Activated CD4-positive, alpha-beta T cell treated with anti-CD3 and anti-CD28 coated beads, Interleukin-2, Interleukin-4, amounts not matched to agents 100 ng/mL and 50 ng/mL, durations not matched to agents 16 hours and 8 hours (primary cell): ENCODE data around the gene ZNF358.

Experiments
- DNase-seq: peaks from one replicate; pipeline ENCODE4 v3.0.0-alpha.2; 2020; ENCODE audit warnings: low spot score

The ZNF358 gene

DNA sequence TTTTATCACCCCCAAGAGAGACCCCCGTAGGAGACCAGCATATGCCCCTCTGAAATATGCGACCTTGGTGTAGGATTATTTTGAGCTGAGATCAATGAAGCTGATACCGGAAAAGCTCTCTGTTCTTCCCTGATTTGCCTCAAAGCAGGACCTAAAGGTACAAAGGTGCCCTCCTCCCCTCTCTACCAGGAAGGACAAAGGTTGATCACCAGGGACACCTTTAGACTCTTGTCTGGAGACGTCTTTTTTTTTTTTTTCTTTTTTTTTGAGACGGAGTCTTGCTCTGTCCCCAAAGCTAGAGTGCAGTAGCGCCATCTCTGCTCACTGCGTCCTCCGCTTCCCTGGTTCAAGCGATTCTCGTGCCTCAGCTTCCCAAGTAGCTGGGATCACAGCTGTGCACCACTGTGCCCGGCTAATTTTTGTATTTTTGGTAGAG is 26.3 kb upstream of the ZNF358 start:
- no peak for DNase-seq

DNA sequence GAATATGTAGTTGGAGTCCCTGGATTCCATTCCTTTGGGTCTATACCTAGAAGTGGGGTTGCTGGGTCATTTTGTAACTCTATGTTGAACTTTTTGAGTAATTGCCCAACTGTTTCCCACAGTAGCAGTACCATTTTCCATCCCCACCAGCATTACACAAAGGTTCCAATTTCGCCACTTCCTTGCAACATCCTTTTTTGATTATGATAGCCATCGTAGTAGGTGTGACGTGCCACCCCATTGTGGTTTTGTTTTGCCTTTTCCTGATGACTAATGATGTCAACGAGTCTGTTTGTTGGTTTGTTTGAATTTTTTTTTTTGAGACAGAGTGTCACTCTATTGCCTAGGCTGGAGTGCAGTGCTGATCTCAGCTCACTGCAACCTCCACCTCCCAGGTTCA is 23.8 kb upstream of the ZNF358 start:
- DNase-seq: peak; percentile 87

DNA sequence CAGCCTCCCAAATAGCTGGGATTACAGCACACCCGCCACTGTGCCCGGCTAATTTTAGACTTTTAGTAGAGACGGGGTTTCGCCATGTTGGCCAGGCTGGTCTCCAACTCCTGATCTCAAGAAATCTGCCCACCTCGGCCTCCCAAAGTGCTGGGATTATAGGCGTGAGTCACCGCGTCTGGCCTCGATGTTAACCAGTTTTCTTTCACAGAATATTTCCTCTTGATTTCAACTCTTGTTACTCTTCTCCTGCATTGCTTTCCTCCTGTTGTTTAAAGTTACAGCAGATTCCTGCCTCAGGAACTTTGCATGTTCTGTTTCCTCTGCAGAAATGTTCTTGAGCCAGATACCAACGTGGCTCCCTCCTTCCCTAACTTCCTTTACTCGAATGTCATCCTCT is 23.3 kb upstream of the ZNF358 start:
- no peak for DNase-seq

DNA sequence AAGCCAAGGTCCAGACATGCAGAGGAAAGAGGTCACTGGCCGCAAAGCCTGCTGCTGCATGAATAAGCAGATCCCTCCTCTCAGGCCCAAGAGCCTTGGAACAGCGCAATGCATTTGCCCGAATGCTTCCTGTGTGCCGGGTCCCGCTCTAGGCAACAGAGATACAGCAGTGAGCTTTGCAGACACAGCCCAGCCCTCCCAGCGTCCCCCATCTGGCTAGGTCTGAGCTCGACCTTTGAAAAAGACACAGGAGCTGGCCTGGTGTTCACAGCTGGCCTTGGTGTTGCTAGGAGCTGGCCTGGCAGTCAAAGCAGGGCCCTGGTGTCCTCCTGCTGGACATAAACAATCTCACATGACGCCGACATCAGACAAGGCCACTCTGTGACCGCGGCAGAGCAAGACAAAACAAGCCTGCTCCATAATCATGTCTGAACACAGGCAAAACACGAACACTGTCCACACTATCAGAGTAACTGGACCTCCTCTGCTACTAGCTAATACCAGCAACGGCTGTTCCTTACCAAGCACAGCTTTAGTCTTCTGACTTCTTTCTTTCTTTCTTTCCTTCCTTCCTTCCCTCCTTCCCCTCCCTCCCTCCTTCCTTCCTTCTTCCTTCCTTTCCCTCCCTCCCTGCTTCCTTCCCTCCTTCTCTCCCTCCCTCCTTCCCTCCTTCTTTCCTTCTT is 21.3 kb upstream of the ZNF358 start:
- DNase-seq: no peak

DNA sequence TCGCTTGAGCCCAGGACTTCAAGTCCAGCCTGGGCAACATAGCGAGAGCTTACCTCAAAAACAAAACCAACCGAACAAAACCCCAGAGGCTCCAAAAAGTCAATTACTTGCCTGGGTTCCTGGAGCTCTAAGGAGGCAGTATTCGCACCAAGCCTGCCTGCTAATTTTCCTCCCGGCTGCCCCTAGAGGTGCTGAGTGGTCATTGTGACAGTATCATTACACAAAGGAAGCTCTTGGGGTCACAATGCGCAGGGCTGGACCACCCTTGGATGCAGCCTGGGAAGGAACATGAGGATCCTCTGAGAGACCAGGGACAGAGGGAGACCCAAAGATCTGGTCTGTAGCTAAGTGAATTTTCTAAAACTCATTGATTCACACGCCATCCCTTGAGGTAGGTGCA is 18.6 kb upstream of the ZNF358 start:
- no peak for DNase-seq

DNA sequence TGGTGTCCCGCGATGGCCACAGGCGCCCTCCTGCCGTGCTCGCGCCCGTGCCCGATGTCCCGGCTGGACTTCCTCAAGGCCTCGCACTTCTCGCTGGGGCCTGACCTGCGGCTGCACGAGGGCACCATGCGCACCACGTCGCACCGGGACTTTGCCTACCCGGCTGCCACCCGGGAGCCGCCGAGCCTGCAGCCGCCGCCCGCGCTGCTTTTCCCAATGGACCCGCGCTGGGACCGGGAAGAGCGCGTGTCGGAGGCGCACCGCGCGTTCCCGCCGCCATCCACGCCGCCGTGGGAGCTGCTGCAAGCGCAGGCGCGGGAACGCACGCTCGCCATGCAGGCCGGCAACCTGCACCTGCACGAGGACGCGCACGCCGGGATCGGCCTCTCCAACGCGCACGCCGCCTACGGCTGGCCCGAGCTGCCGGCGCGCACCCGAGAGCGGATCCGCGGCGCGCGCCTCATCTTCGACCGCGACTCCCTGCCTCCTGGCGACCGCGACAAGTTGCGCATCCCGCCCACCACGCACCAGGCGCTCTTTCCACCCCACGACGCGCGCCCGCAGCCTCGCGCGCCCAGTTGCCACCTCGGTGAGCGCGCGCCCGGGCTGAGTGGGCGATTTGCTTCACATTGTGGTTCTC is 15.0 kb upstream of the ZNF358 start:
- DNase-seq: peak; percentile 62

DNA sequence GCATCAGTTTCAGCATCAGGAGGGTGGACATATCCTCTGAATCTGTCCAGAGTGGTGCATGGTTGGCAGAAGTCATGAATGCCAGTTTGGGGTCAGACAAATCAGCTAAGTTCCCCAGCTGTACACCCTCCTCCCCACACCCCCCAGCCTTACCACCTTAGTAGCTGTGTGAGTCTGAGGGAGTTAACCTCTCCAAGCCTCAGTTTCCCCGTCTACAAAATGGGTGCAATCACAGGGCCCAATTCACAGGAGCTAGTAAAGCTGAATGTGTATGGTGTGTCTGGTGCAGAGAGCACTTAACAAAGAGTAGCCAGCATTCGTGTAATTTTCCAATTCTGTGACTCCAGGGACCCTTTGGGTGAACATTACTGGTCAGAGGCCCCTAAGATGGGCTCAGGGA is 13.4 kb upstream of the ZNF358 start:
- DNase-seq: no peak

DNA sequence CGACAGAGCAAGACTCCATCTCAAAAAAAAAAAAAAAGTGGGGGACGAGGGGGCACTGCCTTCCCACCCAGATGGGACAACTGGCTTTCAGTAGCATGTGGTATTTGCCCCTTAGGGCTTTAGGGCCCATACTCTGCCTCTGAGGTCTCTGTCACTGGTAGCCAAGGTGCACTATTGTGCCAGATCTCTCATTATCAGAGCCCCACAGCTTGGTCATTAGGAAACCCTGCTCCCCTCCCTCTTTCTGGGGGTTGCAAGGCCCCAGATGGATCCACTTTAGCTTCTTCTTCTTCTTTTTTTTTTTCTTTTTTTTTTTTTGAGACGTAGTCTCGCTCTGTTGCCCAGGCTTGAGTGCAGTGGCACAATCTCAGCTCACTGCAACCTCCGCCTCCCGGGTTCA is 11.2 kb upstream of the ZNF358 start:
- DNase-seq: no peak

DNA sequence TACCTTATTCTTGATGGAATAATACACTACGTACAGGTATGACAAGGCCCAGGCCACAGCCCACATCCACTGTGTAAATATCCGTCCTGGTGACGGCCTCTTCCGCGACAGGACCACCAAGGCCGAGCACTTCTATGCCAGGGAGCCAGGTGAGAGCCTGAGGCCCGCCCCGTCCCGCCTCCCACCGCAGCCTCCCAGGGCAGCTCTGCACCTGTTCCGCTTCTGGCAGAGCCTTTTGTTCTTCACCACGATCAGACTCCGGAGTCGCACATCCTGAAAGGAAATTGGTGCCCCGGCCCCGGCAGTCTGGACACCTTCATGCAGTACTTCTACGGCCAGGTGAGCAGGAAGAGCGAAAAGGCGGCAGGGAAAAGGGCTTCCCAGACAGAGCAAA is 10.6 kb upstream of the ZNF358 start:
- no peak for DNase-seq

DNA sequence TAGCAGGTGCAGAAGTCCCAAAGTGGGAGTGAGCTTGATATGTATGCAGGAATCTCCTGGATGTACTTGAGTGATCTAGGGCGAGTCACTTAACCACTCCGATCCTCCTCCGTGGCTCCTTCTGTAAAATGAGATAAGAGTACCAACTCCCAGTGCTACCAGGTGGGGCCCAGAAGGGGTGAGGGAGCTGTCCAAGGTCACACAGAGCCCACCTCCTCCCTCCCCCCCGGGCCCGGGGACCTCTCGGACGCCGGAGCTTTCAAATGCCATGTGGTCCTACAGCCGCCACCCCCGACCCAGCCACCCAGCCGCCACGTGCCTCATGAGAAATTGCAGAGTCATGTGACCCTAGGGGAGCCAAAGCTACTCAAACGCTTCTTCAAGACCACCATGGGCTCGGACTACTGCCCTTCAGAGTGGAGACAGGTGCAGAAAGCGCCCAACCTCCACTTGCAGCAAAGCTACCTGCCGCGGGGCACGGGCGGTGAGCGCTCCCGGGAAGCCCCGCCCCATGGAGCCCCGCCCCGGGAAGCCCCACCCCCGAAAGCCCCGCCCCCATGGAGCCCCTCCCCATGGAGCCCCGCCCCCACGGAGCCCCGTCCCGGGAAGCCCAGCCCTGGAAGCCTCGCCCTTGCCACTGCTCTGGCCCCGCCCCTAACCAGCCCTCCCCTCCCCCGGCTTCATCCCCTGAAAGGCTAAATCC is 10.1 kb upstream of the ZNF358 start:
- DNase-seq: peak; percentile 21

DNA sequence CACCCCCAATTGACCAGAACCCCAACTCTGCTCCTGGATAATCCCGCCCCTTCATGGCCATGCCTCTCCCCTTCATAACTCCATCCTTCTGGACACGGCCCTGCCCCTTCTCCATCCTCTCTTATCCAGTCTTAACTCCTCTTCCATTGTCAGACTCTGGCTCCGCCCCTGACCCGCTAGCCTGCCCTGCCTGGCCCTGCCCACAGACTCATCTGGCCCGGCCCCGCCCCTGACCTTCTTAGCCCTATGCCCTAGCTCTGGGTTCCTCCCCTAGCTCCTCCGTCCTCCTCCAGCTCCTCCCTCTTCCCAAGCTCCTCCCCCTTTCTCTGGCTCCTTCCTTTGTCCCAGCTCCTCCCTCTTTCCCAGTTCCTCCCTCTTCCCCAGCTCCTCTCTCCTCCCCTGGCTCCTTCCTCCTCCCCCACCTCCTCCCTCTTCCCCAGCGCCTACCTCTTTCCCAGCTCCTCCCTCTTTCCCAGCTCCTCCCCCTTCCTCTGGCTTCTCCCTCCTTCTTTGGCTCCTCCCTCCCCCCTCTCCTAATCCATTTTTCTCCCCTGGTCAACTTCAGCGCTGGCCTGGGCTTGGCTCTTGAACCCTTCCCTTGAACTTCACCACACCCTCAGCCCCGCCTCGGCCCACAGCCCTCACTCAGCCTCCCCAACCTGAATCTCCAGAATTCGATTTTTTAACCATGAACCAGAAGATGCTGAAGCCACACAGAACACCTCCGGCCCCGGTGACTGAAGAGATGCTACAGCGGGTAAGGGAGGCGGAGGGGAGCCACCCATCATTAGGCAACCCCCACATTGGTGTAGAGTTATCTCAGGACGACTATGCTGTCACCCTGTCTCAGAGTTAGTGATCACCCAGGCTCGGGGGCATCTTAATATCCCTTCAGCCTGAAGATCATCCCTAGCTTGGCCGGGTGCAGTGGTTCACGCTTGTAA is 9.2 kb upstream of the ZNF358 start:
- DNase-seq: peak; percentile 43

DNA sequence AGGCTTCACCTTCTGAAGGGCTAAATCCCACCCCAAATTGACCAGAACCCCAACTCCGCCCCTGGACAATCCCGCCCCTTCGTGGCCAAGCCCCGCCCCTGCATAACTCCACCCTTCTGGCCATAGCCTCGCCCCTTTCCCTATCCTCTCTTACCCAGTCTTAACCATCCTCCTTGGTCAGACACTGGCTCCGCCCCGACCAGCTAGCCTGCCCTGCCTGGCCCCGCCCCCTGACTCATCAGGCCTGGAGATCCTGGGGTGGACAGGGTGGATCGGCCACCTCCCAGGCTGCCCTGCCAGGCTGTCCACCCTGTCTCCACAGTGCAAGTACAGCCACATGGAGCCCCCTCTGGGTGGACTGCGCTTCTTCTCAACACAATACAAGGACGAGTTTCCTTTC is 8.0 kb upstream of the ZNF358 start:
- peak; percentile 6 for DNase-seq

DNA sequence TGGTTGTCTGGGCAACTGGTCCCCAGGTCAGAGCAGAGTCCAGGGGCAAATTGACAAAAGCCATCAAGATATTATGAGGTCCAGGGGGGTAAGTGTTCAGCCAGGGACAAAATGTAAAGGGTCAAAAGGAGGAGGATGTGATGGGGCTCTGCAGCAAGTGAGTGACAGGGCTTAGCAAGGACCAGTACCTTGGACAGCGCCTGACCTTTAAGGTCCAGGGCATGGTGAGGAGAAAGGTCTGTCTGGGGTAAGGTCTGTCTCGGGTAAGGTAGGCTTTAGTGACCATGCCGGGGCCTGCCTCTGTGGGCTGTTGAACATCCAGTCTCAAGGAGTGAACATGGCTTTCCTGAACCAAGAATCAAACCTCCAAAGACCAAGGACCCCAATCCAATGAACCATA is 6.3 kb upstream of the ZNF358 start:
- DNase-seq: no peak

DNA sequence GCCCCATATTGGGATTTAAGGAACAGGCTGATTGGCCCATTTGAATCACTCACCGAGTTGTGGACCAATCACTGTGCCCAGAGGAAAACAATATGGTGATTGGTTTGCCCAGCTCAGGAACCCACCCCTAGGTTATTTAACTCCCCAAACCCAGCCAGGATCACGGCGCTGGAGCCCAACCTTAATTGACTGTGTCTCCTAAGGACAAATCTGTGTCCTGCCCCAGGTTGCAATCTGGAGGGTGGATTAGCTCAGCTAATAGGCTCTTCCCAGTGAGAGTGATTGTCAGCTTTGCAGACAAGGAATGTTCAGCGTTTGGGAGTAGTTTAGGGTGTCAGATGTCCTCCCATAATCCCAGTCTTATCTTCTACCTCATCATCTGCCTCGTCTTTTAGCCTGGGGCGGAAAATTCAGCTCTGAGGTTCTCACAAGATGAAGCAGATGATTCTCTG is 3.5 kb upstream of the ZNF358 start:
- DNase-seq: no peak

DNA sequence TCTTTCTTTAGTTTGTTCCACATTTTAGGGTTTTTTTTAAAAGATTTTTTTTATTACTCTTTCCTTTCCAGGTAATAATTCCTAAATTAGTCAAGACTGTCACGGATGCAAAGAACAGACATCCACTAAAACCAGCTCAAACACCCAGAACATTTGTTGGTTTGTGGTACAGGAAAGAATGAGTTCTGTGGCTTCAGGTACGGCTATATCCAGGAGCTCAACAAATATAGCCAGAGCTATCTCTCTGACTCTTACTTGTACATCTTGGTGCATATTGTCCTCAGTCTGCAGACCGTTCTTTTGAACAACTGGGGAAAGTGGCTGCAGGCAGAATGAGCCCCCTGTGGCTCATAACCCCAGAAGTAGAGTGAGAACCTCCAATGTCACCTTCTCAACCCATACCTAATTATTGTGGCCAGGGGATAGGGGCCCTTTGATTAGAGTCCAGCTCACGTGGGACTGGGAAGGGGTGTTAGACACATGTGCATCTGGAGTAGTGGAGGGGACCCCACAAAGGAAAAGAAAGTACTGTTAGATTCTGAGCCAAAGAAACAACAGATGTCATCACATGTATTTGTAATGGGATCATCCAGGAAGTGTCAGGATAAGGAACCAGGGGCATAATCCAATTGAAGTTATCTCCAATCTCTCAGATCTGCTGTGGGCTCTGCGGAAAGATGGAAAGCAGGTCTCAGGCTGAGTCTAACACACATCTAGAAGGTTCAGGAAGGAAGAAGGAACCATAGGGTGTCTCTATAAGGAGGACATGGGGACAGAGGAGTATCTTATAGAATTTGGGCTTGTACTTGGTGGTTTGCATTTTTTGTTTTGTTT is 1.9 kb upstream of the ZNF358 start:
- DNase-seq: no peak

DNA sequence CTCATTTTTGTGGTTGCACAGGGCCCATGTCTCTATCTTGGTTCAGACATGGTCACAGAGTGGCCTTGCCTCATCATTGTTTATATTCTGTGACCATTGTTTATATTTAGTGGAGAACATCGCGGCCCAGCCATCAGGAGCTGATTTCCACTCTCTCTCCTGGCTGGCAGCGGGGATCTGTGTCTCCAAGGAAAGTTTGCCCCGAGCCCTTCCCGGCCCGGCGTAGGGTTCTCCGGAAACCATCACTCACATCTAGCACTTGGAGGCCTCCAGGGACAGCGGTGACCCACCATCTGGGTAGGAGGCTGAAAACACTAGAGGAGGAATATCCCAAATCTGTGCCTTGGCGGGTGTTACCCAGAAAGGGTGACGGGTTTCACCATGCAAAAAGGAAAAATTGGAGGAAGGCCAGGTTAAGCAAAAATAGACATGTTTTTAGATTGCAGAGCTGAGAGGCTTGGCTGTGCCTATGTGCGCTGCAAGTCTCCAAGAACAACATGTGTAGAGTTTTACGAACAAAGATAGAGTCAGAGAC is 726 bp upstream of the ZNF358 start:
- DNase-seq: no peak

DNA sequence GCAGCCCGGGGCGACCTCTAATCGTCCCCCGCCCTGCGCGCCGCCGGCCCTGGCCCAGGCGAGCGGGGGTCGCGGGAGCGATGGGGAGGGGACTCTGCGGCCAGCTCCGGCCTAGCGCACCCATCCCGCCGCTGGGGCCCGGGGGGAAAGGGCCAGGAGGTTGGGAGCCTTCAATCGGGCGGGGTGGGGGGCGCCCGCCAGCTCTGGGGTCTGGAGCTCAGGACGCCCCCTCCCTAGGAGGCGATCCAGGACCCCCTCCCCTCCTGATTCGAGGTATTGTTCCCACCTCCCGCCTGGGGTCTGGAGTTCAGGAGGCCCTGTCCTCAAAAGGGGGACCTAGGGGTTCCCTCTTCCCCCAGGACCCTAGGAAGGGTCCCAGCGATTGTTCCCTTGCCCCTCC is 430 bp downstream of the ZNF358 start:
- DNase-seq: no peak

DNA sequence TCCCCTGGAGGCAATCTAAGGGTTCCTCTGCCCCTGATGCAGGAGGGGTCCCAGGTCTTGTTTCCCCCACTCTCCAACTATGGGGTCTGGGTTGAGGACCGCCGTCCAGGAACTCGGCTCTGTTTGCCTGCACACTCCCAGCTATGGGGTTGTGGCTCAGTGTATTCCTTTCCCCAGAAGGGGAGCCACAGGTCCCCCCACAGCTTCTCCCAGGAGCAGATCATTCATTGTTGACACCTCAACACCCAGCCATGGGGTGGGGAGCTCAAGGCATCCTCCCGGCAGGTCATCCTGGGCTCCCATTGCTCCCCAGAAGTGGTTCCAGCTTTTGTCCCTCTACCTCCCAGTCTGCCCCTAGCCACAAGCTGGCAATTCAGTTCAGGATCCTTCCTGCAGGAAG is 975 bp downstream of the ZNF358 start:
- no peak for DNase-seq

DNA sequence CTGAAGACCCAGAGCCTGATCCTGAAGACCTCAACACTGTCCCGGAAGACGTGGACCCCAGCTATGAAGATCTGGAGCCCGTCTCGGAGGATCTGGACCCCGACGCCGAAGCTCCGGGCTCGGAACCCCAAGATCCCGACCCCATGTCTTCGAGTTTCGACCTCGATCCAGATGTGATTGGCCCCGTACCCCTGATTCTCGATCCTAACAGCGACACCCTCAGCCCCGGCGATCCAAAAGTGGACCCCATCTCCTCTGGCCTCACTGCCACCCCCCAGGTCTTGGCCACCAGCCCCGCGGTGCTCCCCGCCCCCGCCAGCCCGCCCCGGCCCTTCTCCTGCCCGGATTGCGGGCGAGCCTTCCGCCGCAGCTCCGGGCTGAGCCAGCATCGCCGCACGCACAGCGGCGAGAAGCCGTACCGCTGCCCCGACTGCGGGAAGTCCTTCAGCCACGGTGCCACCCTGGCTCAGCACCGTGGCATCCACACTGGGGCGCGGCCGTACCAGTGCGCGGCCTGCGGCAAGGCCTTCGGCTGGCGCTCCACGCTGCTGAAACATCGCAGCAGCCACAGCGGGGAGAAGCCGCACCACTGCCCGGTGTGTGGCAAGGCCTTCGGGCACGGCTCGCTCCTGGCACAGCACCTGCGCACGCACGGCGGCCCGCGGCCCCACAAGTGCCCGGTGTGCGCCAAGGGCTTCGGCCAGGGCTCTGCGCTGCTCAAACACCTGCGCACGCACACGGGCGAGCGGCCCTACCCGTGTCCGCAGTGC is 3.6 kb downstream of the ZNF358 start:
- no peak for DNase-seq
